HepG2 (cell line): ENCODE measurements around the gene DNASE1L2. TPM values are rescaled to one million over a fixed set of nuclear protein-coding genes. Genes with fewer than 3 reads are reported as not detected.

ENCODE experiments used
- ATAC-seq: fragments of 200-7000 bp; cut with Tn5 transposase; 3 replicates; pipeline ENCODE4 v1.9.1; 2020; ENCODE audit warnings: mild to moderate bottlenecking, moderate library complexity
- BruUV-seq: library from RNA; stranded (reverse); fragments of 400-500 nt; replicated peaks from 2 replicates; lab custom pipeline; 2021; lab: Mats Ljungman, UMichigan
- CTCF ChIA-PET: fragments of 300-600 bp; formaldehyde crosslinking; extraction: SDS; loops from one replicate; lab custom pipeline; 2021; ENCODE audit warnings: low total read pairs, inconsistent platforms, low intra/inter-chr PET ratio; lab: Yijun Ruan, JAX
- POLR2A ChIA-PET: fragments of 350-600 bp; sonication (Branson Sonifier 250); formaldehyde crosslinking; loops from one replicate; lab custom pipeline; 2020; ENCODE audit warnings: antibody characterized with exemption, inconsistent platforms; lab: Yijun Ruan, JAX
- DNase-seq: peaks from one replicate; pipeline ENCODE4 v3.0.0-alpha.2; 2015; ENCODE audit warnings: low spot score
- FAIRE-seq: peaks from 3 replicates; lab custom pipeline; 2011; peaks lifted over from hg19 to GRCh38; lab: Jason Lieb, UNC
- H2AFZ ChIP-seq: one replicate; pipeline ENCODE4 v1.6.1; 2011; ENCODE audit warnings: low read length, inconsistent platforms
- H3K27ac ChIP-seq: fragments of 300-600 bp; 3 replicates; pipeline ENCODE4 v1.8.0; 2011; ENCODE audit warnings: mixed run types, mild to moderate bottlenecking, mixed read lengths, low read length, inconsistent platforms; ENCODE audit not compliant: insufficient read depth; ENCODE audit errors: extremely low read length
- H3K27me3 ChIP-seq, 2 experiments: fragments of 200-600 bp in 1 of 2; 2 replicates in 1 of 2; 3 replicates in 1 of 2; pipeline versions ENCODE4 v1.6.0 to v1.8.0; 2011; ENCODE audit warnings: low read length in 2 of 2, mild to moderate bottlenecking in 2 of 2, moderate library complexity in 2 of 2, inconsistent platforms in 1 of 2; ENCODE audit not compliant: insufficient read depth in 2 of 2, control insufficient read depth in 1 of 2
- H3K36me3 ChIP-seq, 2 experiments: fragments of 200-600 bp in 1 of 2; replicated peaks in 1 of 2; 2 replicates in 1 of 2; 3 replicates in 1 of 2; pipeline versions ENCODE4 v1.5.1 to v1.8.0; 2011; ENCODE audit warnings: low read length in 2 of 2, inconsistent platforms in 1 of 2; ENCODE audit not compliant: insufficient read depth in 2 of 2, control insufficient read depth in 1 of 2
- H3K4me1 ChIP-seq: 2 replicates; pipeline ENCODE4 v1.5.1; 2012; ENCODE audit warnings: low read length, inconsistent platforms; ENCODE audit not compliant: insufficient read depth
- H3K4me2 ChIP-seq: 2 replicates; pipeline ENCODE4 v1.6.0; 2011; ENCODE audit warnings: low read depth, low read length, inconsistent platforms
- H3K4me3 ChIP-seq, 3 experiments: fragments of 200-600 bp in 1 of 3; sonication (generic), shearing (Covaris generic) in 1 of 3; replicated peaks in 1 of 3; 2 replicates each; pipeline ENCODE4 v1.5.1; 2011 to 2016; ENCODE audit warnings: low read length in 3 of 3, inconsistent platforms in 2 of 3, low read depth in 2 of 3, mild to moderate bottlenecking in 2 of 3, control low read depth in 1 of 3, mixed read lengths in 1 of 3; ENCODE audit not compliant: insufficient read depth in 1 of 3
- H3K79me2 ChIP-seq: one replicate; pipeline ENCODE4 v1.6.1; 2011; ENCODE audit warnings: low read length, inconsistent platforms; ENCODE audit not compliant: insufficient read depth
- H3K9ac ChIP-seq: 2 replicates; pipeline ENCODE4 v1.6.0; 2011; ENCODE audit warnings: mild to moderate bottlenecking, low read depth, low read length, inconsistent platforms; ENCODE audit not compliant: insufficient read depth
- H3K9me3 ChIP-seq: 2 replicates; pipeline ENCODE4 v1.5.1; 2012; ENCODE audit warnings: mild to moderate bottlenecking, low read length
- H4K20me1 ChIP-seq: 2 replicates; pipeline ENCODE4 v1.6.0; 2011; ENCODE audit warnings: inconsistent platforms, mild to moderate bottlenecking, low read length, moderate library complexity; ENCODE audit not compliant: insufficient read depth
- CEBPZ ChIP-seq: IDR thresholded peaks from 2 replicates; pipeline ENCODE4 v1.6.1; 2012; ENCODE audit warnings: low read length, improper control_type of control experiment
- IKZF5 ChIP-seq: IDR thresholded peaks from 2 replicates; pipeline ENCODE4 v1.6.1; 2018; ENCODE audit warnings: missing genetic modification reagents, mild to moderate bottlenecking, missing compliant biosample characterization
- NFKB2 ChIP-seq: sonication (generic); formaldehyde crosslinking; IDR thresholded peaks from 2 replicates; pipeline ENCODE4 v1.4.0; 2020; ENCODE audit warnings: missing genetic modification reagents, borderline replicate concordance
- NR0B2 ChIP-seq: sonication (generic); formaldehyde crosslinking; IDR thresholded peaks from 2 replicates; pipeline ENCODE4 v1.4.0; 2020; ENCODE audit warnings: mild to moderate bottlenecking, missing genetic modification reagents
- RFX3 ChIP-seq: IDR thresholded peaks from 2 replicates; pipeline ENCODE4 v1.6.1; 2016; ENCODE audit warnings: missing biosample characterization, missing genetic modification reagents
- SOX6 ChIP-seq, 2 experiments: fragments of 450-650 bp in 1 of 2; sonication (generic) in 1 of 2; formaldehyde crosslinking in 1 of 2; IDR thresholded peaks; 2 replicates each; pipeline versions ENCODE4 v1.4.0 to v1.6.1; 2017 to 2020; ENCODE audit warnings: antibody characterized with exemption in 1 of 2, mild to moderate bottlenecking in 1 of 2, missing genetic modification reagents in 1 of 2
- ZFP90 ChIP-seq: sonication (generic); formaldehyde crosslinking; IDR thresholded peaks from 2 replicates; pipeline ENCODE4 v1.8.0; 2022; ENCODE audit warnings: missing genetic modification reagents, mild to moderate bottlenecking, inconsistent platforms, borderline replicate concordance
- ZFP91 ChIP-seq: sonication (generic); formaldehyde crosslinking; IDR thresholded peaks from 2 replicates; pipeline ENCODE4 v1.9.0; 2022; ENCODE audit warnings: missing genetic modification reagents, mild to moderate bottlenecking, borderline replicate concordance
- ZHX1 ChIP-seq: sonication (generic); formaldehyde crosslinking; IDR thresholded peaks from 2 replicates; pipeline ENCODE4 v1.8.1; 2022; ENCODE audit warnings: low read depth, mild to moderate bottlenecking, missing genetic modification reagents
- ZNF138 ChIP-seq: sonication (generic); formaldehyde crosslinking; IDR thresholded peaks from 2 replicates; pipeline ENCODE4 v1.5.0; 2020; ENCODE audit warnings: mild to moderate bottlenecking, low read depth, missing genetic modification reagents
- ZNF460 ChIP-seq: sonication (generic); formaldehyde crosslinking; IDR thresholded peaks from 2 replicates; pipeline ENCODE4 v1.5.1; 2020; ENCODE audit warnings: missing genetic modification reagents, mild to moderate bottlenecking, borderline replicate concordance
- ZNF549 ChIP-seq: sonication (generic); formaldehyde crosslinking; IDR thresholded peaks from 2 replicates; pipeline ENCODE4 v1.5.0; 2020; ENCODE audit warnings: missing genetic modification reagents
- WGBS: methylation state at CpG from one replicate; pipeline ENCODE4 v1.1.6; 2017; ENCODE audit warnings: low lambda C conversion rate; 5-methylcytosine and 5-hydroxymethylcytosine counted together
- in situ Hi-C: cut with HindIII; loops from 2 replicates; pipeline ENCODE4 v1.10.0; 2017; ENCODE audit warnings: low pct_unique_long_range_greater_than_20kb; ENCODE audit not compliant: extremely low pct_ligation_motif_present
- intact Hi-C: fragments of 100-400 bp; cut with micrococcal nuclease; formaldehyde crosslinking; loops from one replicate; pipeline ENCODE4 v1.10.0; 2022; ENCODE audit not compliant: unreplicated experiment
- polyA plus RNA-seq, 8 experiments: library from polyadenylated mRNA; depleted of rRNA in 3 of 8; stranded (reverse) in 7 of 8; unstranded in 1 of 8; fragments of >200 nt; fragmentation: Illumina TruSeq in 4 of 8; extraction: Trizol in 4 of 8; gene quantifications; 2 replicates each; pipeline versions ENCODE4 v1.2.1 to v1.2.3, GENCODE V29; 2011 to 2016; ENCODE audit warnings: low read depth in 4 of 8, missing spikeins in 1 of 8, mixed read lengths in 1 of 8; ENCODE audit not compliant: insufficient read depth in 1 of 8
- total RNA-seq, 5 experiments: library from RNA; depleted of rRNA; stranded (reverse); fragments of >200 nt; fragmentation: Illumina TruSeq; extraction: Trizol; gene quantifications; 2 replicates each; pipeline ENCODE4 v1.2.3, GENCODE V29; 2016; ENCODE audit warnings: low read depth in 1 of 5

DNASE1L2 gene
- total and polyA plus RNA-seq, 2 of the 13 experiments (the other 11 are each of a cell fraction or from before 2014, with no cell fraction given): 0.44 to 0.50 TPM

- WGBS: under 1% methylated on average over 31 of the region's 82 CpGs
- H3K27me3 ChIP-seq: no peaks in the 10 kb centered on the region
- H3K9me3 ChIP-seq: no peaks in the 10 kb centered on the region
- H3K27ac ChIP-seq: peak within 1 kb of the TSS; percentile 80
- ChIA-PET POLR2A (interaction anchor here (1.0 to 2.6 kb wide), 4 partner anchors 9 to 28 kb away, joined by 3 to 14 read pairs (median 8); partner anchors contain the start of genes ECI1, MLST8 and PGP), CTCF (no interaction called here)
- peaks cover 48% of the 10 kb centered on the region for H3K4me1 ChIP-seq
- H3K4me2 ChIP-seq: peak within 1 kb of the TSS; percentile 83
- H3K4me3 ChIP-seq: peak within 1 kb of the TSS; percentile 78 to 95 (median 79)
- H3K79me2 ChIP-seq: peaks cover 18% of the 10 kb centered on the region
- H3K9ac ChIP-seq: peak within 1 kb of the TSS; percentile 89
- in situ Hi-C loops: no loop called here
- H3K36me3 ChIP-seq: peaks cover 3 to 6% of the 10 kb centered on the region in 2 experiments; a peak in 2 of 5 replicates
- ATAC-seq (peak; percentile 84), FAIRE-seq (peak; percentile 95), DNase-seq (peak; percentile 97)
- intact Hi-C loops: no loop called here
- BruUV-seq: no TSS peak
- peaks cover 11% of the 10 kb centered on the region for H4K20me1 ChIP-seq
- no peak within 1 kb of the TSS for H2AFZ ChIP-seq
- peak; percentile 51; the same call in 1 of the 2 replicates for TF ChIP-seq ZNF138
- peak; percentile 99 for TF ChIP-seq ZHX1 (CRISPR knock-in tag)
- TF ChIP-seq SOX6 (IDR thresholded peaks at IDR 0.05): no peak
- TF ChIP-seq SOX6 (CRISPR knock-in tag; IDR thresholded peaks at IDR 0.05): peak; percentile 71
- TF ChIP-seq ZNF460 (CRISPR knock-in tag): no peak
- peak; percentile 71; the same call in 1 of the 2 replicates for TF ChIP-seq IKZF5 (CRISPR knock-in tag)
- TF ChIP-seq ZFP91 (CRISPR knock-in tag): peak; percentile 93
- TF ChIP-seq NR0B2 (CRISPR knock-in tag): peak; percentile 55; the same call in 1 of the 2 replicates
- TF ChIP-seq ZFP90: peak; percentile 72; the same call in 1 of the 2 replicates
- no peak for TF ChIP-seq CEBPZ
- TF ChIP-seq RFX3: peak; percentile 95
- TF ChIP-seq NFKB2: peak; percentile 32; the same call in 1 of the 2 replicates
- no peak for TF ChIP-seq ZNF549
These were observed 12.9 kb upstream of the DNASE1L2 start, which contains the start of gene E4F1 for GRCh38 chr16:2223221-2223941. TSS of gene E4F1 (plus strand) at chr16:2223591. CDS start at chr16:2223614, 23 bp downstream.
